HEK293 (cell line): Measurements from ENCODE around the gene RAB20.

ENCODE experiments used
- CTCF ChIA-PET: fragments of 350-600 bp; formaldehyde crosslinking; extraction: SDS; loops from one replicate; lab custom pipeline; 2021; ENCODE audit warnings: antibody characterized with exemption; lab: Yijun Ruan, JAX
- POLR2A ChIA-PET: fragments of 300-600 bp; formaldehyde crosslinking; extraction: SDS; loops from one replicate; lab custom pipeline; 2020; ENCODE audit warnings: antibody characterized with exemption, inconsistent platforms; lab: Yijun Ruan, JAX
- H3K27ac ChIP-seq: fragments of 200-500 bp; sonication (Bioruptor generic); 2 replicates; pipeline ENCODE4 v1.5.1; 2014; ENCODE audit warnings: low read depth, low read length, control low read depth, inconsistent platforms; ENCODE audit errors: extremely low read depth
- H3K36me3 ChIP-seq, 2 experiments: fragments of 200-500 bp in 1 of 2; sonication (Bioruptor generic) in 1 of 2; 1 replicate in 1 of 2; 2 replicates in 1 of 2; pipeline ENCODE4 v1.5.1; 2014 to 2017; ENCODE audit warnings: inconsistent platforms in 2 of 2, low read length in 2 of 2; ENCODE audit not compliant: control insufficient read depth in 2 of 2, insufficient read depth in 1 of 2
- H3K4me1 ChIP-seq: fragments of 200-500 bp; sonication (Bioruptor generic); 2 replicates; pipeline ENCODE4 v1.5.1; 2014; ENCODE audit warnings: mild to moderate bottlenecking, low read length, inconsistent platforms; ENCODE audit not compliant: control insufficient read depth, insufficient read depth
- H3K4me3 ChIP-seq: 2 replicates; pipeline ENCODE4 v1.5.1; 2011; ENCODE audit warnings: low read depth, mild to moderate bottlenecking, control low read depth, low read length, moderate library complexity
- H3K9me3 ChIP-seq: fragments of 200-500 bp; sonication (Bioruptor generic); 2 replicates; pipeline ENCODE4 v1.5.1; 2014; ENCODE audit warnings: low read depth, low read length, inconsistent platforms; ENCODE audit not compliant: control insufficient read depth, insufficient read depth
- GLIS1 ChIP-seq: fragments of 450-650 bp; formaldehyde crosslinking; IDR thresholded peaks from 2 replicates; pipeline ENCODE4 v1.5.1; 2016; ENCODE audit warnings: missing biosample characterization, missing genetic modification characterization
- HOXC10 ChIP-seq: sonication (generic); formaldehyde crosslinking; IDR thresholded peaks from 2 replicates; pipeline ENCODE4 v1.8.1; 2023; ENCODE audit warnings: mild to moderate bottlenecking, missing genetic modification reagents
- KLF17 ChIP-seq: fragments of 450-650 bp; formaldehyde crosslinking; IDR thresholded peaks from 2 replicates; pipeline ENCODE4 v1.5.1; 2016; ENCODE audit warnings: missing biosample characterization, missing genetic modification characterization
- REST ChIP-seq: fragments of 450-650 bp; formaldehyde crosslinking; IDR thresholded peaks from 2 replicates; pipeline ENCODE4 v1.5.1; 2016; ENCODE audit warnings: missing biosample characterization, missing genetic modification characterization
- SCRT1 ChIP-seq: fragments of 450-650 bp; formaldehyde crosslinking; IDR thresholded peaks from 2 replicates; pipeline ENCODE4 v1.5.1; 2016; ENCODE audit warnings: missing biosample characterization, missing genetic modification characterization, borderline replicate concordance
- SP3 ChIP-seq: fragments of 450-650 bp; formaldehyde crosslinking; IDR thresholded peaks from 2 replicates; pipeline ENCODE4 v1.5.1; 2016; ENCODE audit warnings: missing biosample characterization, missing genetic modification characterization
- ZNF121 ChIP-seq: fragments of 450-650 bp; formaldehyde crosslinking; IDR thresholded peaks from 2 replicates; pipeline ENCODE4 v1.5.1; 2016; ENCODE audit warnings: missing biosample characterization, missing genetic modification characterization
- ZNF16 ChIP-seq: fragments of 450-650 bp; formaldehyde crosslinking; IDR thresholded peaks from 2 replicates; pipeline ENCODE4 v1.5.1; 2016; ENCODE audit warnings: low read depth, missing biosample characterization, missing genetic modification characterization
- ZNF302 ChIP-seq: fragments of 450-650 bp; formaldehyde crosslinking; IDR thresholded peaks from 2 replicates; pipeline ENCODE4 v1.5.1; 2016; ENCODE audit warnings: missing biosample characterization, missing genetic modification characterization, low read depth
- ZNF433 ChIP-seq: fragments of 450-650 bp; formaldehyde crosslinking; IDR thresholded peaks from 2 replicates; pipeline ENCODE4 v1.5.1; 2016; ENCODE audit warnings: missing biosample characterization, missing genetic modification characterization, low read depth
- ZNF585B ChIP-seq: fragments of 450-650 bp; formaldehyde crosslinking; IDR thresholded peaks from 2 replicates; pipeline ENCODE4 v1.5.1; 2016; ENCODE audit warnings: missing biosample characterization, missing genetic modification characterization
- ZNF76 ChIP-seq: fragments of 450-650 bp; formaldehyde crosslinking; IDR thresholded peaks from 2 replicates; pipeline ENCODE4; 2016; ENCODE audit warnings: low read depth, missing biosample characterization, missing genetic modification characterization, borderline replicate concordance
- ZSCAN4 ChIP-seq: fragments of 450-650 bp; formaldehyde crosslinking; IDR thresholded peaks from 2 replicates; pipeline ENCODE4 v1.5.1; 2017; ENCODE audit warnings: missing biosample characterization, missing genetic modification characterization
- TF ChIP-seq, protein P1 (sequence below): fragments of 450-650 bp; IDR thresholded peaks from 2 replicates; pipeline ENCODE4 v1.5.1; 2018; ENCODE audit warnings: missing biosample characterization, mild to moderate bottlenecking, missing genetic modification characterization
- TF ChIP-seq, protein P2 (sequence below): fragments of 450-650 bp; formaldehyde crosslinking; IDR thresholded peaks from 2 replicates; pipeline ENCODE4 v1.5.1; 2017; ENCODE audit warnings: missing biosample characterization, missing genetic modification characterization
- TF ChIP-seq, protein P3 (sequence below): fragments of 450-650 bp; formaldehyde crosslinking; IDR thresholded peaks from 2 replicates; pipeline ENCODE4 v1.5.1; 2016; ENCODE audit warnings: missing biosample characterization, missing genetic modification characterization, low read depth

RAB20 gene

GRCh38 chr13:110554227-110554836 lies 7.2 kb downstream of the RAB20 start:
- Histone ChIP-seq H3K9me3 (no peaks in the 10 kb centered on the region), H3K4me1 (no peaks in the 10 kb centered on the region), H3K36me3 (no peaks in the 10 kb centered on the region), H3K27ac (no peak overlapping the region), H3K4me3 (no peak overlapping the region)
- POLR2A ChIA-PET, result no interaction called here
- TF ChIP-seq KLF17 (tag by site-specific recombination), result no peak
- TF ChIP-seq SCRT1 (tag by site-specific recombination), result no peak
- CTCF ChIA-PET, result no interaction called here

DNA sequence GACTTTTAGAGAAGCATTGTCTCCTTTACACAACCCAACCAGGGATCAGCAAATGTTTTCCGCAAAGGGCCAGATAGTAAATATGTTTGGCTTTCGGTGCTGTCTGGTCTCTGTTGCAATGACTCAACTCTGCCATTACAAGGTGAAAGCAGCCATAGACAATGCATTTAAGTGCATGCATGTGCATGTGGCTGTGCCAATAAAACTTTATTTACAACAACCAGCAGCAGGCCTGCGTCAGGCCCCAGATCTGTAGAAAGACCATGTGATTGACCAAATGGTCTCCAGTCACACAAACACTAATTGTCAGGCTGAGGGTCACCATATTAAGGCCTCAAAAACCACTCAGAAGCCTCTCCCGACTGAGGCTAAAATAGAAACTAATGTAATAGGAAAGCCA lies 8.1 kb downstream of the RAB20 start:
- H3K36me3 ChIP-seq, result no peaks in the 10 kb centered on the region
- no peak overlapping the region for H3K27ac ChIP-seq
- no peaks in the 10 kb centered on the region for H3K9me3 ChIP-seq
- ChIA-PET POLR2A (no interaction called here), CTCF (no interaction called here)
- TF ChIP-seq, protein P1, sequence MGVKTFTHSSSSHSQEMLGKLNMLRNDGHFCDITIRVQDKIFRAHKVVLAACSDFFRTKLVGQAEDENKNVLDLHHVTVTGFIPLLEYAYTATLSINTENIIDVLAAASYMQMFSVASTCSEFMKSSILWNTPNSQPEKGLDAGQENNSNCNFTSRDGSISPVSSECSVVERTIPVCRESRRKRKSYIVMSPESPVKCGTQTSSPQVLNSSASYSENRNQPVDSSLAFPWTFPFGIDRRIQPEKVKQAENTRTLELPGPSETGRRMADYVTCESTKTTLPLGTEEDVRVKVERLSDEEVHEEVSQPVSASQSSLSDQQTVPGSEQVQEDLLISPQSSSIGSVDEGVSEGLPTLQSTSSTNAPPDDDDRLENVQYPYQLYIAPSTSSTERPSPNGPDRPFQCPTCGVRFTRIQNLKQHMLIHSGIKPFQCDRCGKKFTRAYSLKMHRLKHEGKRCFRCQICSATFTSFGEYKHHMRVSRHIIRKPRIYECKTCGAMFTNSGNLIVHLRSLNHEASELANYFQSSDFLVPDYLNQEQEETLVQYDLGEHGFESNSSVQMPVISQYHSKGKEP (tag by site-specific recombination), result peak; percentile 92
- no peak for TF ChIP-seq GLIS1 (tag by site-specific recombination)
- no peaks in the 10 kb centered on the region for H3K4me1 ChIP-seq
- no peak overlapping the region for H3K4me3 ChIP-seq

GRCh38 chr13:110552767-110553166 lies 8.8 kb downstream of the RAB20 start:
- H3K4me3 ChIP-seq, result no peak overlapping the region
- H3K9me3 ChIP-seq, result no peaks in the 10 kb centered on the region
- no peaks in the 10 kb centered on the region for H3K4me1 ChIP-seq
- no peaks in the 10 kb centered on the region for H3K36me3 ChIP-seq
- no peak overlapping the region for H3K27ac ChIP-seq
- ChIA-PET POLR2A (interaction anchor here (0.7 kb wide), 1 partner anchor 15 kb away, joined by 6 read pairs; no protein-coding TSS in a partner anchor), CTCF (interaction anchor here (0.6 to 1.8 kb wide), 2 partner anchors 9 to 42 kb away, joined by 3 to 6 read pairs; partner anchors contain the start of gene RAB20)
- TF ChIP-seq, protein P2, sequence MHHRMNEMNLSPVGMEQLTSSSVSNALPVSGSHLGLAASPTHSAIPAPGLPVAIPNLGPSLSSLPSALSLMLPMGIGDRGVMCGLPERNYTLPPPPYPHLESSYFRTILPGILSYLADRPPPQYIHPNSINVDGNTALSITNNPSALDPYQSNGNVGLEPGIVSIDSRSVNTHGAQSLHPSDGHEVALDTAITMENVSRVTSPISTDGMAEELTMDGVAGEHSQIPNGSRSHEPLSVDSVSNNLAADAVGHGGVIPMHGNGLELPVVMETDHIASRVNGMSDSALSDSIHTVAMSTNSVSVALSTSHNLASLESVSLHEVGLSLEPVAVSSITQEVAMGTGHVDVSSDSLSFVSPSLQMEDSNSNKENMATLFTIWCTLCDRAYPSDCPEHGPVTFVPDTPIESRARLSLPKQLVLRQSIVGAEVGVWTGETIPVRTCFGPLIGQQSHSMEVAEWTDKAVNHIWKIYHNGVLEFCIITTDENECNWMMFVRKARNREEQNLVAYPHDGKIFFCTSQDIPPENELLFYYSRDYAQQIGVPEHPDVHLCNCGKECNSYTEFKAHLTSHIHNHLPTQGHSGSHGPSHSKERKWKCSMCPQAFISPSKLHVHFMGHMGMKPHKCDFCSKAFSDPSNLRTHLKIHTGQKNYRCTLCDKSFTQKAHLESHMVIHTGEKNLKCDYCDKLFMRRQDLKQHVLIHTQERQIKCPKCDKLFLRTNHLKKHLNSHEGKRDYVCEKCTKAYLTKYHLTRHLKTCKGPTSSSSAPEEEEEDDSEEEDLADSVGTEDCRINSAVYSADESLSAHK (tag by site-specific recombination), result no peak
- TF ChIP-seq ZNF16 (tag by site-specific recombination), result no peak
- TF ChIP-seq ZNF121 (tag by site-specific recombination), result no peak
- TF ChIP-seq, protein P3, sequence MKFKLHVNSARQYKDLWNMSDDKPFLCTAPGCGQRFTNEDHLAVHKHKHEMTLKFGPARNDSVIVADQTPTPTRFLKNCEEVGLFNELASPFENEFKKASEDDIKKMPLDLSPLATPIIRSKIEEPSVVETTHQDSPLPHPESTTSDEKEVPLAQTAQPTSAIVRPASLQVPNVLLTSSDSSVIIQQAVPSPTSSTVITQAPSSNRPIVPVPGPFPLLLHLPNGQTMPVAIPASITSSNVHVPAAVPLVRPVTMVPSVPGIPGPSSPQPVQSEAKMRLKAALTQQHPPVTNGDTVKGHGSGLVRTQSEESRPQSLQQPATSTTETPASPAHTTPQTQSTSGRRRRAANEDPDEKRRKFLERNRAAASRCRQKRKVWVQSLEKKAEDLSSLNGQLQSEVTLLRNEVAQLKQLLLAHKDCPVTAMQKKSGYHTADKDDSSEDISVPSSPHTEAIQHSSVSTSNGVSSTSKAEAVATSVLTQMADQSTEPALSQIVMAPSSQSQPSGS (tag by site-specific recombination), result no peak
- no peak for TF ChIP-seq REST (tag by site-specific recombination)
- no peak for TF ChIP-seq HOXC10
- TF ChIP-seq ZSCAN4 (tag by site-specific recombination), result no peak
- TF ChIP-seq ZNF585B (tag by site-specific recombination), result no peak
- TF ChIP-seq ZNF433 (tag by site-specific recombination), result no peak
- TF ChIP-seq SP3, result no peak
- TF ChIP-seq ZNF76 (tag by site-specific recombination), result no peak
- TF ChIP-seq ZNF302 (tag by site-specific recombination), result no peak
